Peyer's patch (tissue), 4 donors: ENCODE data around the gene COL7A1. TPM values are rescaled to one million over a fixed set of nuclear protein-coding genes. Genes with fewer than 3 reads are reported as not detected.
A peak's percentile ranks its signal among the peaks of the same experiment; 100 is the strongest.
"Not testable (repeated sequence)": the region's sequence is repeated elsewhere in the genome, so short reads cannot be mapped to it uniquely, and the experiment has no call there.

Experiments
- DNase-seq, 3 donors: peaks; one replicate each; pipeline ENCODE4 v3.0.0-alpha.2; 2017 to 2019
- H3K27ac ChIP-seq, 4 donors: fragments of 200-600 bp; sonication (generic); one replicate each; pipeline ENCODE4 v1.5.1; 2016 to 2019
- H3K27me3 ChIP-seq, 2 donors: fragments of 200-600 bp; sonication (generic); one replicate each; pipeline ENCODE4 v1.5.1; 2019
- H3K36me3 ChIP-seq, 3 donors: fragments of 200-600 bp; sonication (generic); one replicate each; pipeline ENCODE4 v1.5.1; 2016 to 2019
- H3K4me1 ChIP-seq, 4 donors: fragments of 200-600 bp; sonication (generic); one replicate each; pipeline ENCODE4 v1.5.1; 2016 to 2019
- H3K4me3 ChIP-seq, 4 donors: fragments of 200-600 bp; sonication (generic); 1 replicate in 3 of 4; 2 replicates in 1 of 4; pipeline ENCODE4 v1.5.1; 2016 to 2019; ENCODE audit warnings: mild to moderate bottlenecking in 1 of 4
- H3K9me3 ChIP-seq, 4 donors: fragments of 200-600 bp; sonication (generic); one replicate each; pipeline ENCODE4 v1.5.1; 2016 to 2019; ENCODE audit warnings: mild to moderate bottlenecking in 1 of 4
- CTCF ChIP-seq, 6 experiments: fragments of 450-650 bp in 4 of 6; fragments of 200-600 bp in 2 of 6; sonication (generic) in 1 of 6; IDR thresholded peaks; one replicate each; pipeline ENCODE4 v1.5.1; 2017 to 2019; ENCODE audit warnings: antibody characterized with exemption in 6 of 6, mild to moderate bottlenecking in 3 of 6, moderate library complexity in 1 of 6
- POLR2A ChIP-seq, 2 donors: fragments of 450-650 bp; IDR thresholded peaks; one replicate each; pipeline ENCODE4 v1.5.1; 2017; ENCODE audit warnings: antibody characterized with exemption in 2 of 2, mild to moderate bottlenecking in 2 of 2, moderate library complexity in 2 of 2
- total RNA-seq, 4 donors: library from RNA; depleted of rRNA; stranded (reverse); fragments of >200 nt; gene quantifications; one replicate each; pipeline ENCODE4 v1.1.0, GENCODE V29; 2016

COL7A1 gene
- total RNA-seq, 4 donors from 2014 or later: 7.5 to 101 (median 21.7) TPM

DNA sequence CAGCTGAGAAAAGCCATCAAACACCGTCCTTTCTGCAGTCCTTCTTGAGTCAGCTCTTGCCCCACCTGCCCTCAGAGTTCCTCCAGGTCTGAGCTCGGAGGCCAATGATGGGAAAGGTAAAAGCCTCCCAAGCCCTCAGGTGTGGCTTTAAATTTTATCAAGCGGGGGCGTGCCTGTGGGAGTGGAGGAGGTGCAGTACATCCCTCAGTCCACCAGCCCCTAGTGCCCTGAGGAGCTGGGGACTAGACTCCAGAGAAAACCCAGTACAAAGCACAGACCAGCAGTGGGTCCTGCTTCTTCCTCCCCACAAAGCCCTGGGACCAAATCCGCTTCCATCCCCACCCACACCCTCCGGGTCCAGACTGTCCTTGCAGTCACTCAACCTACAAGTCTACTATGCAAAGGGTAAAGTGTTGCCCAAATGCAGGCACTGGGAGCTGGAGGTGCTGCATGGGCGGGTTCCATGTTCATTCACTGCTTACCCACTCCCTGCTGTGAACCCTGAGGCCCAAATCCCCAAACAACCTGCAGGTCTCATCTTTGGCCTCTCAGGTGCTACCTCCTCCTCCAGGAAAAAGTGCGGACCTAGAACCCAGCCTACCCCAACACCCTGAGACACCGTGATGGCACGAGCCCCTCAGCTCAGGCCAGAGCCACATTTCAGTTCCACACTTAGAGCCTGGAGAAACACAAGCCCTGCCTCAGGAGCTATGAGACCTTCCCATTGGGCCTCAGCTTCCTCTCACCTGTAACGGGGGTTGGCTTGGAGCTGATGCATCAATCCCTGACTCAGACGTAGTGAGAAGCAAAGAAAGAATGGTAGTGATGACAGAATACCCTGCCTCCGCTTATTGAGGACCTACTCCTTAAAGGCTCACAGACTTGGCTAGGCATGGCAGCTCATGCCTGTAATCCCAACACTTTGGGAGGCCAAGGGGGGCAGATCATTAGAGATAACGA lies 41.0 kb downstream of the COL7A1 start:
- Histone ChIP-seq H3K9me3 (no peaks in the 10 kb centered on the region), H3K4me3 (peak overlapping the region in 2 of 4 donors; percentile 30 to 64), H3K27me3 (no peaks in the 10 kb centered on the region), H3K36me3 (no peaks in the 10 kb centered on the region), H3K4me1 (peaks cover 5 to 40% (median 9%) of the 10 kb centered on the region in 4 donors), H3K27ac (peak overlapping the region in 1 of 4 donors; percentile 78)
- TF ChIP-seq CTCF (IDR thresholded peaks at IDR 0.05) (no peak), POLR2A (IDR thresholded peaks at IDR 0.05) (no peak)
- DNase-seq: no peak

GRCh38 chr3:48553361-48553760 lies 41.8 kb downstream of the COL7A1 start:
- Histone ChIP-seq H3K9me3 (no peaks in the 10 kb centered on the region), H3K27ac (peak overlapping the region in 2 of 4 donors; percentile 56 to 78), H3K36me3 (no peaks in the 10 kb centered on the region), H3K4me3 (peak overlapping the region in 2 of 4 donors; percentile 25 to 64), H3K4me1 (peaks cover 5 to 34% (median 9%) of the 10 kb centered on the region in 4 donors), H3K27me3 (no peaks in the 10 kb centered on the region)
- TF ChIP-seq CTCF (IDR thresholded peaks at IDR 0.05): no peak
- TF ChIP-seq POLR2A (IDR thresholded peaks at IDR 0.05): no peak
- no peak for DNase-seq

DNA sequence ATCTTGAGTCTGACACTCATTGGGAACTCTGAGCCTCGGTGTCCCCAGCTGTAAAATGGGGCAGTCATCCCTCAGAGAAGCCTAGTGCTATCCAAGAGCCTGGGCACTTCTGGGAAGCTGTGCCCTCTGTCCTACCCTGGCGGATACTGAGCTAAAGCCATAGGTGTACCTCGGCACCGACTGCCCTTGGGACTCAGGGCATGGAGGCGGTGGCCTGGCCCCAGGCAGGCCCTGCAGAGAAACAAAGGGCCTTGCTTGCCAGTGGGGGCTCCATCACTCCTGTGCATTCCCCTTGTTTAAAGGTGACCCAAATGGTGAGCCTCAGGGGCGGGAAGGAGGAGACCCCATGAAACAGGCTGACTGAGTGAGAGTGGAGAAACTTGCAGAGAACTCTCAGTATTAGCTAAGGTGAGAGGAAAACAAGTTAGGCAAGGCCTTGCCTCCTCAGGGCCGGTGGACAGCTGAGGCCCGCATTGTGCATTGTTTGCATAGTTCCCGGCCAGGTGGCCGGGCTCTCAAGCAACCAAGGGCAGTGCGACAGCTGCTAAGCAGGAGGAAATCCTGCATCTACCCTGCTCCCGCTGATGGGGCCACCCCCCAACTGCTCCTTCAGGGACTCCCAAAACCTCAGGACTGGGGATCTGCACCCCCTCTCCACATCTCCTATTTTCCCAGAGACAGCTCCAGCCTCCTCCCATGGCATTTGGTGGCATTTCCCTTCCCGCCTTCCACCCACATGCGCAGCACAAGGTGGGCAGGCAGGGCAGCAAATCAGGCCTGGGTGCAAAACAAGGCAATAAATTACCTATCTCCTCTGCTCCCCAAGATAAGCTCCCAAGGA lies 42.8 kb downstream of the COL7A1 start:
- Histone ChIP-seq H3K27ac (peak overlapping the region in 2 of 4 donors; percentile 56 to 78), H3K36me3 (peaks cover 0 to 9% (median 0%) of the 10 kb centered on the region in 3 donors), H3K4me3 (peak overlapping the region in 1 of 4 donors; percentile 21), H3K9me3 (no peaks in the 10 kb centered on the region), H3K27me3 (no peaks in the 10 kb centered on the region), H3K4me1 (peaks cover 2 to 25% (median 5%) of the 10 kb centered on the region in 4 donors)
- peak in 1 of 3 donors; percentile 73 for DNase-seq
- TF ChIP-seq POLR2A (IDR thresholded peaks at IDR 0.05) (no peak), CTCF (IDR thresholded peaks at IDR 0.05) (no peak)

GRCh38 chr3:48551651-48552050 lies 43.5 kb downstream of the COL7A1 start:
- Histone ChIP-seq H3K36me3 (peaks cover 0 to 16% (median 0%) of the 10 kb centered on the region in 3 donors), H3K27ac (peak overlapping the region in 1 of 4 donors; percentile 78), H3K4me1 (peaks cover 0 to 22% (median 4%) of the 10 kb centered on the region in 4 donors)
- H3K27me3 ChIP-seq, DNase-seq, H3K4me3 ChIP-seq, H3K9me3 ChIP-seq: not testable (repeated sequence)

DNA sequence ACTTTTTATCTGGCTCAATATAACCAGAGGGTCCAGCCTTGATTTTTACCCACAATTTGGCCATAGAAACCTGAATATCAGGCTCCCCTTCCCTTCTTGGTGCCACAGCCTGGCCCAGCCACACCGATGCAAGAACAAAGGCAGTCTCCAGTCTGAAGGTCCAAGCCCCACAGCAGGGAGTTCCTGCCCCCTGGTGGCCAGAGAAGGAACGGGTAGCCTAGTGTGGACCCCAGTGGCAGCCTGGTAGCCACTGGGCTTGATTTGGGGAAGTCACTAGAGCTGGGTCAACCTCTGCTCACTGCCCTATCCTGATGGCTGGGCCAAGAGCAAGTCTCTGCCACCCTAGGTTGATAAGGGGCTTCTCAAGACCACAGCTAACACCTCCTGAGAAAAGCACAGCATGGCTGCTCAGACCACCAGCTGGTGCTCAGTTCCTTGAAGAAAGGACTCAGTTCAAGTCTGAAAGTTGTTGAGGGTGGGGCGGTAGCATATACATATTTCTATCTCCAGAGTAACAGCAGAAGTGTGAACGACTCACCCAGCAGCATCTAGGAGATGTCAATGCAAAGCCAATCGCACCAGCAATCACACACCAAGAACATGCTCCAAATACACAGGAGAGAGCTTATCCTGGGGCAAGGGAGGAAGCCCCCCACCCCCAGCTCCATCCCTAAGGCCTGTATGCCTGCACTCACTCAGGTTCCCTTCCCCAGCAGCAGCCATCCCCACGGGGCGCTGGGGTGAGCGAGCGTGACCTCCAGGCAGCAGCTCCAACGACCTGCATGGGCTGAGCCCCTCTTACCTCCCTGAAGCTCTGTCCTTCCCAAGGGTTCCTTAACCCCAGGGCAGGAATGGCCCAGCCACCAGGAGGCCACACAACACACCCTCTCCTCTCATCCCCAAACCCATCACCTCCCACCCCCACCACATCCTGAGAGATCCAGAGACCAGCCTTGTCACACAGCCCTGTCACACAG lies 46.1 kb downstream of the COL7A1 start:
- peak; percentile 77 to 93 (median 85) for DNase-seq
- peak; percentile 76 to 96 (median 88) for TF ChIP-seq CTCF (IDR thresholded peaks at IDR 0.05)
- TF ChIP-seq POLR2A (IDR thresholded peaks at IDR 0.05): no peak
- peak overlapping the region in 1 of 4 donors; percentile 19 for H3K27ac ChIP-seq
- no peaks in the 10 kb centered on the region for H3K9me3 ChIP-seq
- no peaks in the 10 kb centered on the region for H3K27me3 ChIP-seq
- no peak overlapping the region for H3K4me3 ChIP-seq
- H3K4me1 ChIP-seq: peaks cover 0 to 17% (median 0%) of the 10 kb centered on the region in 4 donors
- H3K36me3 ChIP-seq: peaks cover 0 to 38% (median 0%) of the 10 kb centered on the region in 3 donors
